ENCODE results near the gene ZNF692.

Gene ZNF692, protein sequence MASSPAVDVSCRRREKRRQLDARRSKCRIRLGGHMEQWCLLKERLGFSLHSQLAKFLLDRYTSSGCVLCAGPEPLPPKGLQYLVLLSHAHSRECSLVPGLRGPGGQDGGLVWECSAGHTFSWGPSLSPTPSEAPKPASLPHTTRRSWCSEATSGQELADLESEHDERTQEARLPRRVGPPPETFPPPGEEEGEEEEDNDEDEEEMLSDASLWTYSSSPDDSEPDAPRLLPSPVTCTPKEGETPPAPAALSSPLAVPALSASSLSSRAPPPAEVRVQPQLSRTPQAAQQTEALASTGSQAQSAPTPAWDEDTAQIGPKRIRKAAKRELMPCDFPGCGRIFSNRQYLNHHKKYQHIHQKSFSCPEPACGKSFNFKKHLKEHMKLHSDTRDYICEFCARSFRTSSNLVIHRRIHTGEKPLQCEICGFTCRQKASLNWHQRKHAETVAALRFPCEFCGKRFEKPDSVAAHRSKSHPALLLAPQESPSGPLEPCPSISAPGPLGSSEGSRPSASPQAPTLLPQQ

DNA sequence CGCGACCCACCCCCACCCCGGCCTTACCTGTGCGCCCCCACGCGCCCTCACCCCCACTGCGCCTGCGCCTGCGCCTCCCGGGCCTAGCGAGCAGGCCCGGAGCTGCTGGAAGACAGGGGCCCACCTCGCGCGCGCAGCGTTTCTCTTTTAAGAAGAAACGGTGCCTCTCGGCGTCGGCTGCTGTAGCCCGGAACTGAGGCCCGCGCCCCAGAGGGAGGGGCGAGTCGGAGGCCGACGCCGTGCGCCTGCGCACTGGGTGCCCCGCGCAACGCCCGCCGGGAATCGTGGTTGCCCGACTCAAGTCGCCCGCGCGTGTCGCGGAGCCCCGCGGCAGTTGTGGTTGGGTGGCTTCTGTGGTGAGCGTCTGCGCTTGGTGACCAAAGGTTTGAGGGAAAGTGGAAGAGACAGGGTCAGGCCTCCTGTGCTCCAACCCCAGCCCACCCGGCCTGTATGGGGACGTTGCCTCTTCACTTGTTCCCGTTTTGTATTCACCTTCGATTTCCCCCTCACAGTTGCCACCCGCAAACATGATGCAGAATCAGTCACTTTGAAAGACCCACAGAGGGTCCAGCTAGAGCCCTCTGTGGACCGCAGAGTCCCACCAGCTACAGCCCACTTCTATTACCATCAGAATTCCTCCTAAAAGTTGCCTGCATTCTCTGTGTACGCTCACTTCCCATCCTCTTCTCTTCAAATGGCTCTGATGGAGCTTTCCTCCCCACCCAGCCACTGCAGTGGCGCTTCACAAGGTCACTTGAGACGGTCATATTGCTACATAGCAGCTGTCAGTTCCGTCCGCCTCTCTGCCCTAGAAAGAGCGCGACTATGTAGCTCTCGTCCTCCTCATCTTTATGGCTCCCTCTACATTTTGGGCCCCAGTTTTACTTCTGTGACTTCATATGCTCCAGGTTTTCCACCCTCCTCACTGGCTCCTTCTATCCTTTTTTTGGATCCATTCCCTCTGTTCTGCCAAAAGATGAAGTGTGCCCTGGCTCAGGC lies at the start of gene ZNF692:
Gene ZNF692 (minus strand): TSS at position 195 of the 999 bp plus-strand sequence. CDS start 776 bp downstream, outside the sequence.
- peak; percentile 98 for DNase-seq (ENCODE audit: low read depth)
- TF ChIP-seq, protein P1, sequence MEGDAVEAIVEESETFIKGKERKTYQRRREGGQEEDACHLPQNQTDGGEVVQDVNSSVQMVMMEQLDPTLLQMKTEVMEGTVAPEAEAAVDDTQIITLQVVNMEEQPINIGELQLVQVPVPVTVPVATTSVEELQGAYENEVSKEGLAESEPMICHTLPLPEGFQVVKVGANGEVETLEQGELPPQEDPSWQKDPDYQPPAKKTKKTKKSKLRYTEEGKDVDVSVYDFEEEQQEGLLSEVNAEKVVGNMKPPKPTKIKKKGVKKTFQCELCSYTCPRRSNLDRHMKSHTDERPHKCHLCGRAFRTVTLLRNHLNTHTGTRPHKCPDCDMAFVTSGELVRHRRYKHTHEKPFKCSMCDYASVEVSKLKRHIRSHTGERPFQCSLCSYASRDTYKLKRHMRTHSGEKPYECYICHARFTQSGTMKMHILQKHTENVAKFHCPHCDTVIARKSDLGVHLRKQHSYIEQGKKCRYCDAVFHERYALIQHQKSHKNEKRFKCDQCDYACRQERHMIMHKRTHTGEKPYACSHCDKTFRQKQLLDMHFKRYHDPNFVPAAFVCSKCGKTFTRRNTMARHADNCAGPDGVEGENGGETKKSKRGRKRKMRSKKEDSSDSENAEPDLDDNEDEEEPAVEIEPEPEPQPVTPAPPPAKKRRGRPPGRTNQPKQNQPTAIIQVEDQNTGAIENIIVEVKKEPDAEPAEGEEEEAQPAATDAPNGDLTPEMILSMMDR (IDR thresholded peaks at IDR 0.05; ENCODE audit: insufficient read depth, low read depth, low read length, missing control alignments): no peak
- peak within 1 kb of the TSS; percentile 85 for H3K4me3 ChIP-seq (ENCODE audit: low read length)

DNA sequence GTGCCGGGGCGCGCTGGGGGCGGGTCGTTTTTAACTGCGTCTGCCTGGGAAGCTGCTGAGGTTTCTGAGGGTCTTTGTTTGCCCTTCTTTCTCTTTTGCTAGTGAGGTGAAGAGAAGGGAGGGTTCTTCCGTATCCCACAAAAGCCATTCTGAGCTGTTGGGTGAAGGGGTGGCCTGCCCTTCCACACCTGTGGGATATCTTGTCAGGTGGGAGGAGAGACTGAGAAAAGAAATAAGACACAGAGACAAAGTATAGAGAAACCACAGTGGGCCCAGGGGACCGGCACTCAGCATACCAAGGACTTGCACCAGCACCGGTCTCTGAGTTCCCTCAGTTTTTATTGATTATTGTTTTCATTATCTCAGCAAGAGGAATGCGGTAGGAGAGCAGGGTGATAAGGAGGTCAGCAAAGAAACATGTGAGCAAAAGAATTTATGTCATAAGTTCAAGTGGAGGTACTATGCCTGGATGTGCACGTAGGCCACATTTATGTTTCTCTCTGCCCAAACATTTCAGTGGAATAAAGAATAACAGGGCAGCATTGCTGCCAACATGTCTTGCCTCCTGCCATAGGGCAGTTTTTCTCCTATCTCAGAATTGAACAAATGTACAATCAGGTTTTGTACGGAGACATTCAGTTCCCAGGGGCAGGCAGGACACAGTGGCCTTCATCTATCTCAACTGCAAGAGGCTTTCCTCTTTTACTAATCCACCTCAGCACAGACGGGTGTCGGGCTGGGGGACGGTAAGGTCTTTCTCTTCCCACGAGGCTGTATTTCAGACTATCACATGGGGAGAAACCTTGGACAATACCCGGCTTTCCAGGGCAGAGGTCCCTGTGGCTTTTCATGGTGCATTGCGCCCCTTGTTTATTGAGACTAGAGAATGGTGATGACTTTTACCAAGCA lies 48.1 kb upstream of the ZNF692 start:
- H3K4me3 ChIP-seq (ENCODE audit: low read length): peak overlapping the region; percentile 66
- TF ChIP-seq, protein P1 (IDR thresholded peaks at IDR 0.05; ENCODE audit: insufficient read depth, low read depth, low read length, missing control alignments): no peak
- no peak for DNase-seq (ENCODE audit: low read depth)

DNA sequence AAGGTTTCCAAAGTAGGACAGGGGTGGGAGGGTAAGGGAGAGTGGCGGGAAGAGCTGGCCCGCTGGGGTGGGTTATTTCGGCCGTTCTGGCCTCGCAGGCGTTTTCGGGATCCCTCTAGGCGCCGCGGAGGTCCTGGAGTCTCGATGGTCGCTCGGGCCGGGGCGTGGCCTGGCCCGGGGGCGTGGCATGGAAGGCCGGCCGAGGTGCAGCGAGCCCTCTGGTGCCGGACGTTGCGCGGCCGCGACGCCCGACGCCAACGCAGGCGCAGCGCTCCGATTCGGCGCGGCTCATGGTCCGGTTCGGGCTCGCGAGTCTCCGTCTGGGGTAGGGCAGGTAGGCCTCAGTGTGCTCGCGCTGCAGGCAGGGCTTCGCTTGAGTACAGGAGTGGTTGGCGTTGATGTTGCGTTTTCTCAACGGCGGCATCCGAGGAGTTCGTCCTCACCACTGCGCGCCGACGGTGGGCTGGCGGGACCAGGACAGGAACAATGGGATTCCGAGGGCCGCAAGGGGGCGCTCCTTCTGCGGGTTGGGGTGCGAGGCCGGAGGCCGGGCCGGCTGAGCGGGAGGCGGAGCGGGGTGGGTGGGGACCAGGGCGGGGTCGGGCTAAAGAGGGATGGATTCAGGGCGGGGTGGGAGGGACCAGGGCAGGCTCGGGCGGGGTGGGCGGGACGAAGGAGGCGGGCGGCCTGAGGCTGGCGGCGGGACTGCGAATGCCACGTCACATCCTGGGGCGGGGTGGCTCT lies 47.3 kb upstream of the ZNF692 start, which contains the start of gene PGBD2:
Gene PGBD2 (plus strand): TSS at position 227 of the 744 bp plus-strand sequence. CDS start 7,628 bp downstream, outside the sequence.
- H3K4me3 ChIP-seq (ENCODE audit: low read length): peak within 1 kb of the TSS; percentile 70
- TF ChIP-seq, protein P1 (IDR thresholded peaks at IDR 0.05; ENCODE audit: insufficient read depth, low read depth, low read length, missing control alignments): peak; percentile 61
- DNase-seq (ENCODE audit: low read depth): peak; percentile 93

DNA sequence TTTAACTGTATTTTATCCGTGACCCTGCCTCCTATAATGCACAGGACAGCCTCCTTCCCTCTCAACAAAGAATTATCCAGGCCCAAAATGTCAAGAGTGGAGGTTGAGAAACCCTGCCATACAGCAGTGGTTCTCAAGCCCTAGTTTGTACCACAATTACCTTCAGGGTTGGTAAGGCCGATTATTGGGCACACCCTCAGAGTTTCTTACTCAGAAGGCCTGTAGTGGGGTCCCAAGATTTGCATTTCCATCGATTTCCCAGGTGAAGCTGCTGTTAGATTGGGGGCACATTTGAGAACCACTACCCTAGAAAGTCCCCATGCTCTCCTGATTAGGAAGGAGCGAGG lies 46.8 kb upstream of the ZNF692 start:
- no peak for DNase-seq (ENCODE audit: low read depth)
- TF ChIP-seq, protein P1 (IDR thresholded peaks at IDR 0.05; ENCODE audit: insufficient read depth, low read depth, low read length, missing control alignments): no peak
- H3K4me3 ChIP-seq (ENCODE audit: low read length): peak overlapping the region; percentile 70

DNA sequence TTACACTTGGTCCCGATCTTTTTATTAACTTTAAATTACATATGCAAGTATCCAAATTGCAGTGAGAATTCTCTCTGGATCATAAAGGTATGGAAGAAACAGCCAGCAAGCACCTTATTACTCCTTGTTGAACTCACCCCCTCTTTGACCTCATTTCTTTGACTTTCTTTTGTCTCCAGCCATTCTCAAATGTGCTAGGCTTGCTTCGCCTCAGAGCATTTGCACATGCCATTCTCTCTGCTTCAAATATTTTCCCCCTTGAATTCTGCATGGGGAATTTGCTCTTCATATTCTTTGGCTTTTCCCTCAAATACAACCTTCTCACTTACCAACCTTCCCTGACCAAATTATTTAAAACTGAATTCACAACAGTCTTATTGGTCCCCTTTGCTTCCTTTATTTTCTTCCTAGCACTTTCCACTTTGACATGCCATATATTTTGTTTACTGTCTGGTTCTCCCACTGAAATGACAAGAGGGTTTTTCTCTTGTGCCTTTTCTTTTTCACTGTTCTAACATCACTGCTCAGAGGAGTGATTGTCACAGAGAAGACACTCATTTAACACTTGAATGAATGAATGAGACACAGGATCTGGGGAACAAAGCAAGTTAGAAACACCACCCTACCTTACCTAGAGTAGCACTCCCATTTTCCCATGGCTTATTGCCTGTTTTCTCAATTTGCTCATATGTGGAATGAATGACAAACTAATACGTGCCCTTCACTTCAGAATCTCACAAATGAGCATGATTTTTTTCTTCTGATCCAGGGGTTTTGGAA lies 45.7 kb upstream of the ZNF692 start:
- TF ChIP-seq, protein P1 (IDR thresholded peaks at IDR 0.05; ENCODE audit: insufficient read depth, low read depth, low read length, missing control alignments): no peak
- no peak for DNase-seq (ENCODE audit: low read depth)
- no peak overlapping the region for H3K4me3 ChIP-seq (ENCODE audit: low read length)
